K562 (cell line): Measurements from ENCODE around the gene BCKDHB. TPM values are rescaled to one million over a fixed set of nuclear protein-coding genes. Genes with fewer than 3 reads are reported as not detected.

Experiments
- ATAC-seq: fragments of 200-7000 bp; cut with Tn5 transposase; 3 replicates; pipeline ENCODE4 v1.9.1; 2020; ENCODE audit warnings: moderate library complexity
- BruUV-seq: library from RNA; stranded (reverse); fragments of 400-500 nt; replicated peaks from 2 replicates; lab custom pipeline; 2021; lab: Mats Ljungman, UMichigan
- CTCF ChIA-PET: fragments of 300-600 bp; formaldehyde crosslinking; extraction: SDS; loops from one replicate; lab custom pipeline; 2021; ENCODE audit warnings: low intra/inter-chr PET ratio; lab: Yijun Ruan, JAX
- POLR2A ChIA-PET: fragments of 300-600, 350-650 bp; sonication (Branson Sonifier 250); formaldehyde crosslinking; extraction: SDS; loops from one replicate; lab custom pipeline; 2021; ENCODE audit warnings: antibody characterized with exemption, inconsistent platforms; lab: Yijun Ruan, JAX
- DNase-seq, 4 experiments: peaks; one replicate each; pipeline versions ENCODE4 v3.0.0 to v3.0.0-alpha.2; 2011 to 2018; ENCODE audit warnings: low spot score in 3 of 4, mixed read lengths in 3 of 4; ENCODE audit errors: extremely low read depth in 1 of 4
- FAIRE-seq: peaks from 2 replicates; lab custom pipeline; 2011; peaks lifted over from hg19 to GRCh38; lab: Jason Lieb, UNC
- H2AFZ ChIP-seq: 2 replicates; pipeline ENCODE4 v1.6.0; 2011; ENCODE audit warnings: low read depth, low read length, control low read depth, inconsistent platforms
- H3K27ac ChIP-seq: fragments of 200-600 bp; 3 replicates; pipeline ENCODE4 v1.8.0; 2011; ENCODE audit warnings: low read depth, mild to moderate bottlenecking, control low read depth, inconsistent platforms, low read length, moderate library complexity, mixed read lengths; ENCODE audit errors: extremely low read depth
- H3K27me3 ChIP-seq, 2 experiments: fragments of 300-600 bp in 1 of 2; 2 replicates in 1 of 2; 3 replicates in 1 of 2; pipeline versions ENCODE4 v1.6.0 to v1.8.0; 2011; ENCODE audit warnings: inconsistent platforms in 2 of 2, low read length in 2 of 2, mild to moderate bottlenecking in 1 of 2, mixed read lengths in 1 of 2, moderate library complexity in 1 of 2; ENCODE audit not compliant: control insufficient read depth in 2 of 2, insufficient read depth in 2 of 2
- H3K36me3 ChIP-seq: fragments of 300-600 bp; 3 replicates; pipeline ENCODE4 v1.8.0; 2011; ENCODE audit warnings: mild to moderate bottlenecking, low read length, inconsistent platforms; ENCODE audit not compliant: control insufficient read depth, insufficient read depth
- H3K4me1 ChIP-seq, 2 experiments: fragments of 200-600 bp in 1 of 2; replicated peaks in 1 of 2; 2 replicates in 1 of 2; 3 replicates in 1 of 2; pipeline versions ENCODE4 v1.5.1 to v1.8.0; 2011; ENCODE audit warnings: inconsistent platforms in 2 of 2, low read length in 2 of 2, mild to moderate bottlenecking in 1 of 2, mixed read lengths in 1 of 2, moderate library complexity in 1 of 2; ENCODE audit not compliant: control insufficient read depth in 2 of 2, insufficient read depth in 2 of 2
- H3K4me2 ChIP-seq: 2 replicates; pipeline ENCODE4 v1.6.1; 2011; ENCODE audit warnings: low read length, control low read depth, inconsistent platforms, mixed read lengths; ENCODE audit not compliant: insufficient read depth
- H3K4me3 ChIP-seq: fragments of 200-600 bp; sonication (generic), shearing (Covaris generic); 2 replicates; pipeline ENCODE4 v1.5.1; 2016; ENCODE audit warnings: control low read depth, inconsistent platforms
- H3K79me2 ChIP-seq: fragments of 200-600 bp; 3 replicates; pipeline ENCODE4 v1.8.0; 2011; ENCODE audit warnings: low read length, inconsistent platforms; ENCODE audit not compliant: control insufficient read depth, insufficient read depth
- H3K9ac ChIP-seq, 2 experiments: 2 replicates each; pipeline versions ENCODE4 v1.6.0 to v1.6.1; 2011; ENCODE audit warnings: low read depth in 2 of 2, low read length in 2 of 2, control low read depth in 1 of 2, inconsistent platforms in 1 of 2, mild to moderate bottlenecking in 1 of 2, mixed read lengths in 1 of 2; ENCODE audit not compliant: insufficient read depth in 1 of 2
- H3K9me1 ChIP-seq: one replicate; pipeline ENCODE4 v1.6.0; 2011; ENCODE audit warnings: inconsistent platforms, mild to moderate bottlenecking, low read length, moderate library complexity; ENCODE audit not compliant: control insufficient read depth, insufficient read depth
- H3K9me3 ChIP-seq: replicated peaks from 2 replicates; pipeline ENCODE4 v1.5.1; 2011; ENCODE audit warnings: low read depth, low read length, inconsistent platforms; ENCODE audit not compliant: control insufficient read depth, insufficient read depth
- H4K20me1 ChIP-seq: replicated peaks from 2 replicates; pipeline ENCODE4 v1.6.1; 2011; ENCODE audit warnings: low read length, inconsistent platforms, mixed read lengths; ENCODE audit not compliant: control insufficient read depth, insufficient read depth
- AFF4 ChIP-seq: sonication (generic); formaldehyde crosslinking; IDR thresholded peaks from 2 replicates; pipeline ENCODE4 v1.8.0; 2023; ENCODE audit warnings: mild to moderate bottlenecking, missing genetic modification reagents
- HDAC6 ChIP-seq: IDR thresholded peaks from 2 replicates; pipeline ENCODE4 v1.6.1; 2012; ENCODE audit warnings: low read depth, mild to moderate bottlenecking, control low read depth, inconsistent platforms, low read length, moderate library complexity
- NR1H2 ChIP-seq: sonication (generic); formaldehyde crosslinking; IDR thresholded peaks from 2 replicates; pipeline ENCODE4 v1.4.0; 2020; ENCODE audit warnings: mild to moderate bottlenecking, missing genetic modification reagents
- TSHZ1 ChIP-seq: fragments of 250-450 bp; sonication (Bioruptor Pico); IDR thresholded peaks from 2 replicates; pipeline ENCODE4 v1.4.0; 2020; ENCODE audit warnings: mild to moderate bottlenecking, moderate library complexity
- ZNF277 ChIP-seq: fragments of 250-450 bp; sonication (Bioruptor Pico); IDR thresholded peaks from 2 replicates; pipeline ENCODE4 v1.8.0; 2022; ENCODE audit warnings: inconsistent platforms, mild to moderate bottlenecking, moderate library complexity, borderline replicate concordance
- WGBS: fragments of 100-300 bp; shearing (Covaris generic); methylation state at CpG from one replicate; pipeline ENCODE4 v1.1.6; 2016; ENCODE audit warnings: low coverage, mixed read lengths; ENCODE audit not compliant: insufficient coverage; ENCODE audit errors: missing lambda C conversion rate; 5-methylcytosine and 5-hydroxymethylcytosine counted together
- in situ Hi-C: fragments of 300-500 bp; cut with MboI; formaldehyde crosslinking; loops from 4 replicates; pipeline ENCODE4 v1.15.0; 2018; ENCODE audit warnings: inconsistent platforms, mixed read lengths
- intact Hi-C: fragments of 100-400 bp; cut with micrococcal nuclease; formaldehyde crosslinking; loops from 2 replicates; pipeline ENCODE4 v1.14.2; 2022
- polyA plus RNA-seq, 8 experiments: library from polyadenylated mRNA; depleted of rRNA in 4 of 8; stranded (reverse) in 5 of 8; unstranded in 3 of 8; fragments of >200 nt; fragmentation: Nextera tagmentation in 2 of 8; fragmentation: Illumina TruSeq in 1 of 8; extraction: Ambion mirVana in 2 of 8; extraction: Trizol in 1 of 8; gene quantifications; 2 replicates each; pipeline versions ENCODE4 v1.2.1 to v1.2.3, GENCODE V29; 2011 to 2014; ENCODE audit warnings: inconsistent platforms in 1 of 8, missing spikeins in 1 of 8
- total RNA-seq, 7 experiments: library from RNA; depleted of rRNA in 6 of 7; stranded (reverse); fragments of >200 nt in 6 of 7; fragmentation: Illumina TruSeq in 2 of 7; extraction: Trizol in 2 of 7; gene quantifications; 2 replicates each; pipeline versions ENCODE4 v1.2.1 to v1.2.3, GENCODE V29; 2011 to 2021; ENCODE audit warnings: low replicate concordance in 1 of 7

The BCKDHB gene
- total and polyA plus RNA-seq, 9 of the 15 experiments (the other 6 are each of a cell fraction or from before 2014, with no cell fraction given), result 4.1 to 23.7 (median 7.5) TPM

GRCh38 chr6:80134065-80134464, 27.6 kb downstream of the BCKDHB start:
- Histone ChIP-seq H3K4me1 (no peaks in the 10 kb centered on the region), H3K27ac (no peak overlapping the region), H4K20me1 (no peaks in the 10 kb centered on the region), H3K4me3 (no peak overlapping the region), H3K36me3 (no peaks in the 10 kb centered on the region), H3K9ac (no peak overlapping the region), H3K79me2 (no peaks in the 10 kb centered on the region), H3K9me3 (no peaks in the 10 kb centered on the region), H3K27me3 (no peaks in the 10 kb centered on the region), H3K9me1 (no peaks in the 10 kb centered on the region), H3K4me2 (no peak overlapping the region), H2AFZ (no peak overlapping the region)
- no peak for ATAC-seq
- in situ Hi-C loops, result no loop called here
- WGBS, result 100% methylated on average over 1 of the region's 1 CpG
- TF ChIP-seq NR1H2 (CRISPR knock-in tag) (no peak), TSHZ1 (CRISPR knock-in tag) (no peak), HDAC6 (no peak), ZNF277 (CRISPR knock-in tag) (no peak), AFF4 (CRISPR knock-in tag) (no peak)
- ChIA-PET CTCF (no interaction called here), POLR2A (interaction anchor here (0.6 kb wide), 1 partner anchor 1704 kb away, joined by 6 read pairs; no protein-coding TSS in a partner anchor)
- no peak for FAIRE-seq
- no peak for DNase-seq
- intact Hi-C loops, result no loop called here
- no TSS peak for BruUV-seq
